ENCODE measurements around the gene PARVB.

Gene PARVB, protein sequence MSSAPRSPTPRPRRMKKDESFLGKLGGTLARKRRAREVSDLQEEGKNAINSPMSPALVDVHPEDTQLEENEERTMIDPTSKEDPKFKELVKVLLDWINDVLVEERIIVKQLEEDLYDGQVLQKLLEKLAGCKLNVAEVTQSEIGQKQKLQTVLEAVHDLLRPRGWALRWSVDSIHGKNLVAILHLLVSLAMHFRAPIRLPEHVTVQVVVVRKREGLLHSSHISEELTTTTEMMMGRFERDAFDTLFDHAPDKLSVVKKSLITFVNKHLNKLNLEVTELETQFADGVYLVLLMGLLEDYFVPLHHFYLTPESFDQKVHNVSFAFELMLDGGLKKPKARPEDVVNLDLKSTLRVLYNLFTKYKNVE

DNA sequence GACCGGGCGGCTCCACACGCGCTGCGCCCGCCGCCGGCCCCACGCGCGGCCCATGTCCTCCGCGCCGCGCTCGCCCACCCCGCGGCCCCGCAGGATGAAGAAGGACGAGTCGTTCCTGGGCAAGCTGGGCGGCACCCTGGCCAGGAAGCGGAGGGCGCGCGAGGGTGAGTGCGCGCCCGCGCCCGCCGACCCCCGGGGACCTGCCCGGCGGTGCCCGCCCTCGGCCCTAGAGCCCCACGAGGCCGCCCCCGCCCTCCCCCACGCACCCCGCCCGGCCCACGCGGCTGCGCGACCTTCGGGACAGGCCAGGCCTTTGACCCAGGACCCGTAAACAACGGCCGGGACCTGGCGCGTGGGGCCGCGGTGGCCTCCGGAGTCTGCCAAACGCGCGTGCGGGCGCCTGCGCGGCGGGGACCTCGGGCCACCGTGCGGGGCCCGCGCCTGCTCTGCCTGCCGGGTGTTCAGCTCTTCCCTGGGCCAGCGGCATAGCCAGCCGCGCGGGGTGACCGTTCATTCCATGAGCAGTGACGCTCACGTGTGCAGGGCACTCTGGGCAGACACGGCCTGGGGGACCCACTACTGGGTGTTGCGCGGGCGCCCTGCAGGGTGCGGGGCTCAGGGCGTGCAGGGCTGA is at the start of gene PARVB:
TSS of gene PARVB (plus strand) at position 15 of the 634 bp plus-strand sequence. CDS start at position 53, 38 bp downstream.
- peak; percentile 77 for DNase-seq (ENCODE audit: low spot score)

DNA sequence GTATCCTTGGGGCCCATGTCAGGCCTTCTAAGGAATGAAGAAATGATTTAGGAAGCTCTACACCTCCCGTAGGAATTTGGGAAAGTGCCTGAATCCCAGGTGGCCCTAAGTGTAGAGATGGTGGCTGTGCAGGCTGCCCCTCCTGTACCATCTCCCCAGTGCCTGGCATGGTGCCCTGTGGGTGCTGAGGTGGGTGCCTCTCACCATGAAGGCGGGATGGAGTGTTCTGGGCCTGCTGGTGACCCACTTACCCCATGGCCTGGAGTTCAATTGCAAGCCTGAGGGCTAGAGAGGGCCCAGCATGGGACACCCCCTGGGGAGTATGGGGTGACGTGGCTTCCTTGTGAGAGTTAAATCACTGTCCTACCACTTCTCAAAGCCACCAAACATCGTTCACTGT is 49.1 kb upstream of the PARVB start:
- DNase-seq (ENCODE audit: low spot score): no peak

DNA sequence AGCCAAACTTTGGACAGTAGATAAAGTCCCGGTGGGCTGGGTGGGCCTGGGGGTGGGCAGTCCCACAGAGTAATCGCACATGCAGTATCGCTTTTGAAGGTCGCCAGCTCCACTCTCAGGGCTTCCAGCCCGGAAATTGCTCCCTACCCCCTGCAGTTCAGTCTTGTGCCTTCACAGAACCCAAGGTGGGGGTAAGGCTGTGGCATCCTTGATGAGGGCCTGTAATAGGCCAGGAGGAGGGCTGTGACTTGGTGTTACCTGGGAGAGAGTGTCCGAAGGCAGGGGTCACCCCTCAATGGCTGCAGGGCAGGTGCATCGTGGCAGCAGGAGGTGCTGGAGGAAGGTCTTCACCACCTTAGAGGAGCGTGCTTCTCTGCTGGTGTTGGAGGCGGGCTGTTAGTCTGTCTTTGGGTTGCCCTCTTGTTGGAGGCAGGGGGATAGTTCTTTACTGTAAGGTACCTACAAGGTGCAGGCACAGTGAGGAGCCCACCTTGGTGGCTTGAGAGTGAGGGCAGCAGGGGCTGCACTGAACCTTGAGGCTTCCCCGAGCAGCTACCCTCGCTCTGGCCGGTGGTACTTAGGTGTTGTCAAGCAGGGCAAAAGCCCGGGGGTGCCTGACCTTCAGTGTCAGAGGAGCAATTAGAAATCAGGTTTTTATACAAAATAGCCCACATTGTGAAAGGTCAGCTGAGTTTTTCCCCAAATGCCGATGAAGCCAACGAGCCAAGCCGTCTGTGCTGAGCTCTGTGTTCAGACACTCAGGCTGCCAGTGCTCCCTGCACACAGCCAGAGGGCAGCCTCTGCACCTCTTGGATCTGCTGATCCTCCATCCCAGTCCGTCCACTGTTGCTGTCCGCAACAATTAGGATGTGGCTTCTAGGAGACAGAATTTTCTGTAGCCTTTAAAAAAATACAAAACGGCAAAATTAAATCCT is 47.0 kb upstream of the PARVB start:
- no peak for DNase-seq (ENCODE audit: low spot score)

GRCh38 chr22:43978558-43978957 is 45.5 kb upstream of the PARVB start:
- no peak for DNase-seq (ENCODE audit: low spot score)

- DNase-seq (ENCODE audit: low spot score): no peak
Observed at GRCh38 chr22:43980579-43980978, 43.5 kb upstream of the PARVB start.

- no peak for DNase-seq (ENCODE audit: low spot score)
Observed at GRCh38 chr22:43980996-43981395, 43.1 kb upstream of the PARVB start.

DNA sequence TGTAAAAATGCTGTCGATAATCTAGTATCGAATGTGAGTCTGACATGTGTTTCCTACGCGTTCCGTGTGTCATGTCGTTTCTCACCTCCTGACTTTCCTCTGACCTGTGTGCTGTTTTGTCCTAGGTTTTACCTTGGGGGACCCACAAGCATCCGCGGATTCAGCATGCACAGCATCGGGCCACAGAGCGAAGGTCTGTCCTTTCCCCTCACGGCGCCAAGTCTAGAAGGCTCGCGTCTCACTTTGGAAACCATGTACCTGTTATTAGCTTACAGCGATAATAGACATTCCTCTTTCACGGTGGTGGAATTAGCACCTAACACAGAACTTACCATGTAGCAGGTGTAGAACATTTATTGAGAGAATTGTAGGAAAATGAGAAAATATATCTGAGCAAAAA is 40.3 kb upstream of the PARVB start:
- DNase-seq (ENCODE audit: low spot score): no peak

- no peak for DNase-seq (ENCODE audit: low spot score)
Observed at GRCh38 chr22:43985532-43985931, 38.6 kb upstream of the PARVB start.

- no peak for DNase-seq (ENCODE audit: low spot score)
Observed at GRCh38 chr22:43988116-43988820, 35.8 kb upstream of the PARVB start.

DNA sequence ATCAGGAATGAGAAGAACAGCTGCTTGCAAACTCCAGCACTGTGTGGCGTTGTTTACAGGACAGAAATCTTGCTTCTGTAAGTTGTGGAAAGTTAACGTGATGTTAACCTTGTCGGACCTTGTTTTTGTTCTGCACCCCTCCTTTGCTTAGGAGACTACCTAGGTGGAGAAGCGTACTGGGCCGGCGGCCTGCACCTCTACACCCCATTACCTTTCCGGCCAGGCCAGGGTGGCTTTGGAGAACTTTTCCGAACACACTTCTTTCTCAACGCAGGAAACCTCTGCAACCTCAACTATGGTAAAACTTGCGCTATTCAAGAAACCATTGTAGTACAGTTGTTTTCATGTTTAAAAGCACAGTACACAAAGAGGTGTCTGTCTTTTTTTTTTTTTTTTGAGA is 35.1 kb upstream of the PARVB start:
- no peak for DNase-seq (ENCODE audit: low spot score)

DNA sequence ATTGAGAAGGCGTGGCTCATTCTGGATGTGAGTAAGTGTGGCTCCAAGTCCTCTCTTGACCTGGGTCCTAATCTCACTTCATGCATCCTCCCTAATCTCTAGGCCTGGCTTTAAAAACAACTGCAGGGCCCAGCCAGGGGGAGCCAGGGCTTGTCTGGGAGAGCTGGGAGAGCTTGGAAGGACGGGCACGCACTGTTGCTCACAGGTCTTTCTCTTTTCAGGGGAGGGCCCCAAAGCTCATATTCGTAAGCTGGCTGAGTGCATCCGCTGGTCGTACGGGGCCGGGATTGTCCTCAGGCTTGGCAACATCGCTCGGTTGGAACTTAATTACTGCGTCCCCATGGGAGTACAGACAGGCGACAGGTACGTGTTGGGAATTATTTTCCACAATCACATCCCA is 34.1 kb upstream of the PARVB start:
- DNase-seq (ENCODE audit: low spot score): no peak

DNA sequence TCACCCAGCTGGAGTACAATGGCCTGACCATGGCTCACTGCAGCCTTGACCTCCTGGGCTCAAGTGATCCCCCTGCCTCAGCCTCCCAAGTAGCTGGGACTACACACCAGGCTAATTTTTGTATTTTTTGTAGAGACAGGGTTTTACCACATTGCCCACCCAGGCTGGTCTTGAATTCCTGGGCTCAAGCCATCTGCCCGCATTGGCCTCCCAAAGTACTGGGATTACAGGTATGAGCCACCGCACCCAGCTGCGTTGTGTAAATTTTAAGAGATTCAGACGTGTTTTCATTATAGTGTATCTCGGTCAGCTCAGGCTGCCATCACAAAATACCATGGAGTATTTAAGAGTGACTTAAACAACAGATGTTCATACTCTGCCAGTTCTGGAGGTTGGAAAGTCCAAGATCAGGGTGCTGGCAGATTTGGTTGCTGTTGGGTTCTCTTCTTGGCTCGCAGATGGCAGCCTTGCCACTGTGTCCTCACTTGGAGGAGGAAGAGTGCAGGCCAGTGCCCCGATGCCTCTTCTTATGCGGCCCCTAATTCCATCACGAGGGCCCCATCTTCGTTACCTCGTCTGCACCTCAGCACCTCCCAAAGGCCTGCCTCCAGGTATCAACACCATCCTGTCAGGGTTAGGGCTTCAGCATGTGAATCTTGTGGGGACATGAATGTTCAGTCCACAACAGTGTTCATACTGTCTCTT is 32.6 kb upstream of the PARVB start:
- DNase-seq (ENCODE audit: low spot score): no peak

DNA sequence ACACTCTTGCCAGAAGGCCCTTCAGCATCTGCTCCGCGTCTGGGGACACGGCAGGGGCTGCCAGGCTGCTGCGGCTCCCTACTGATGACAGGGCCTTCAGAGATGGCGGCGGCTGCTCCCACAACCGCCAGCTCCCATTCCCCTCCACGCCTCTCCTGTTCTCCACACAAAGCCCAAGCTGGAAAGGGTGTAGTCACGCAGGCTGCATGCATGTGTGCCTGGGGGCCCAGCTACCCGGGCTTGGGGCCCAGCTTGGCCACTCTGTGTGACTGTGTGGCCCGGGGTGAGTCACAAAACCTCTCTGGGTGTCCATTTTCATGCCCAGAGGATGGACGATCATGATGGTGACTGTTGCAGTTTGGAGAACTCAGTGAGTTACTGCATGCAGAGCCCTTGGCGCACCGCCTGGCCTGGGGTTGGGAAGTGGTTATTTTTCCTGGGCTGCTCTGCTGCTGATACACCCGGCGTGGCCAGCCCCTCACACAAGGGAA is 31.7 kb upstream of the PARVB start:
- no peak for DNase-seq (ENCODE audit: low spot score)

- DNase-seq (ENCODE audit: low spot score): peak; percentile 87
Observed at GRCh38 chr22:43993072-43993760, 30.9 kb upstream of the PARVB start.

DNA sequence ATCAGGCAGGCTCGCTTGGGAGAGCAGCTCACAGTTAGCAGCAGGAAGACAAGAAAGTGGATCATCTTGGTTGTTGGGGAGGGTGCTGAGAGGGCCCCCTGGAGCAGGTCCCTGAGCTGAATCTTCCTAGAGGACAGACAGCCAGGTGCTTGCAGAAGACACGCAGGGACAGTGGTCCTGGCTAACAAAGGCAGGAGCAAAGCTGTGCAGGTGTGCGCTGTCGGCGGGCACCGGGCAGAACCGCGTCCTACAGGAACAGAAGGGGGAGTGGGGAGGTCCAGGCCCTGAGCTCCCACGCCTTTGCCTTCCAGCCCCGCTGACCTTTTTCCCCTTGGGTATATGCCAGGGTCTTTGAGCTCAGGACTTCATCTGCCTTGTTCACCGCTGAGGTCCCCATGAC is 30.1 kb upstream of the PARVB start:
- no peak for DNase-seq (ENCODE audit: low spot score)

GRCh38 chr22:43994416-43994815 is 29.7 kb upstream of the PARVB start:
- DNase-seq (ENCODE audit: low spot score): no peak

GRCh38 chr22:43995057-43995685 is 28.9 kb upstream of the PARVB start:
- DNase-seq (ENCODE audit: low spot score): no peak

DNA sequence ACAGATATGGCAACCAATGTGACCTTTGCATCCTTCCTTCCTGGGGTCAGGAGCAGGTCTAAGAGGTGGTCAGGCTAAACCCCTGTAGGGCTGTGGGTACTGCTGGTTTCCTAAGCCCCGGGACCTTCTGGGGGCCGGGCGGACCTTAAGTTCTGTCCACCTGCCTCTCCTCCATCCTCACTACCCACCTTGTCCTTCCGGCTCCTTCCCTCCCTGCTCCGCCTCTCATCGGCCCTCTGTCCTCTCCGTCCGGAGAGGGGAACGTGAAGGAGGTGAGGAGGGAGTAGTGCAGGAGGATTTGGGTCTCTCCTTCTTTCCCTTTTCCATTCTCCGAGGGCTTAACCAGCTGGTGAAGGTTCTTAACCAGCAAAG is 28.3 kb upstream of the PARVB start:
- DNase-seq (ENCODE audit: low spot score): no peak

DNA sequence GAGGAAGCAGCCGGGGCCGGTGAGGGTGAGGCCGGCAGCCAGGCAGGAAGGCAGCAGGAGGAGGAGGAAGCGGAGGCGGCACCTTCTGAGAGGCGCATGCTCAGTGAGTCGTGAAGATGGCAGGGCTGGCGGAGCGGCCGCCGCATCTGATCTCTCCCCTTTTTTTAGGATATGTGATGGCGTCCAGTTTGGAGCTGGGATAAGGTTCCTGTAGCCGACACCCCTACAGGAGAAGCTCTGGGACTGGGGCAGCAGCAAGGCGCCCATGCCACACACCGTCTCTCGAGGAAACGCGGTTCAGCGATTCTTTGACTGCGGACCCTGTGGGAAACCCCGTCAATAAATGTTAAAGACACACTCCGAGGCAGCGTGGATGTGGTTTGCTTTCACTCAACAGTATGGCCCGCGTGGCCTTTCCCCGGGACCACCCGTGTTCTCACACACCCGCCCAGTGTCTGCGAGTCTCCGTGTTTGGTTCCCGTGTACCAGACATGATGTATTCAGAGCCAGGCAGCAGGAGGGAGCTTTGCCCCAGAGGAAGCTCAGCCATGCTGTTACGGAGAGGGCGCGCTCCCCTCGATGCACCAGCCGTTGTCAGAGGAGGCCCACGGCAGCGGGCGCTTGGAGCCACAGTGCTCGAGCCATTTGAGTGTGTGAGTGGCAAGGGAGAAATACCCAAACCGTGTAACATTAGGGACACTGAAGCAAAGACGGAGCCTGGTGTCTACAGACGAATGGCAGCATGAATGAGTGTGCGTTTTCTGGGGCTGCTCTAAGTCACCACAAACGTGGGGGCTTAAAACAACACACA is 27.7 kb upstream of the PARVB start:
- no peak for DNase-seq (ENCODE audit: low spot score)

GRCh38 chr22:43996981-43997265 is 27.2 kb upstream of the PARVB start:
- DNase-seq (ENCODE audit: low spot score): no peak
